ENCODE measurements around the gene TSR1.

TSR1 gene

DNA sequence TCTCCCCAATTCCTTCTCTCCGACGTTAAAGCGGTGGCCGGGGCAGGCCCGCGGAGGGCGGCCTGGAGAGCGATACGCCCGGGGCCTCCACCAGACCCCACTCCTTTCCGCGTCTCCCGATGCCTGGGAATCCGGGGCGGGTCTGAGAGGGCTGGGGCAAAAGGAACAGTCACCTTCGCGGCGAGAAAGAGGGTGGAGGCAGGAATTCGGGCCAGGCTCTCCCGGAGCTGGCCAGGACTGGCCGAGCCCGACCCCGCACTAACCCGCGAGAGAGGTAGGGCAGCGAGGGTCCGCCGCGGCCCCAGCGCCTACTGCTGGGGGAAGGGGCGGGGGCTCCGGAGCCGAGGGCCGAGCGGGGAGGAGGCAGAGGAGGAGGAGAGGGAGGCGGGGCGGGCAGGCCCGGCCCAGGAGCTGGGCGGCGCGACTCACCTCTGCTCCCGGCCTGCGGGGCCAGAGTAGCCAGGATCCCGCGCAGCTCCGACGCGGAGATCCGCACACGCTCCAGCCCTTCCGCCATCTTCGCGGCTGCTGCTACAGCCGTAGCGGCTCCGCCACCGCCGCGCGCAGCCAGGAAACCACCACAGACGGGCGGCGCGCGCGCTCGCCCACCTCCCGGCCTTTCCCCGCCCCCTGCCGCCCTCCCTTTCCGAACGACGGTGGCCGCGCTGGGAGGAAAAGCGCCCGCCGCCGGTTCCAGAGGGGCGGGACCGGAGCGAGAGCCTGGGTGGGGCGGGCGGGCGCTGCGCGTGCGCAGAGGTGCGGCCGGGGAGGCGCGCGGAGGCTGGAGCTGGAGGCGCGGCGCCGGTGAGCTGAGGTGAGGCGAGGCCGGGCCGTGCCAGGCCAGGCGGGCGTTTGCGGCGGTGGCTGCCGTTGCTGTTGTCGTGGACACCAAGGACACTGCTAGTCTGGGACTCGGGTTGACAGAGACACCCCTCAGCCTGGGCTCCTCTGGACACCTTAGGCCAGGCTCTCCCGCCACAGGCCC lies 32.8 kb downstream of the TSR1 start, which contains the start of the genes SMG6 and SRR:
TSS of gene SMG6 (minus strand) at position 582 of the 985 bp plus-strand sequence. CDS start at position 517, 65 bp downstream.
TSS of gene SRR (plus strand) at position 747 of the 985 bp plus-strand sequence. CDS start 11,611 bp downstream, outside the sequence.
- H3K4me1 ChIP-seq, result peaks cover 0 to 30% (median 16%) of the 10 kb centered on the region in 4 donors
- peak; percentile 87 to 95 for DNase-seq
- no peaks in the 10 kb centered on the region for H3K27me3 ChIP-seq
- intact Hi-C loops (cut with DNase I; ENCODE audit: low total_unique reads), result no loop called here
- peak within 1 kb of the TSS; percentile 74 to 87 for H3K27ac ChIP-seq
- H3K4me3 ChIP-seq, result peak within 1 kb of the TSS; percentile 68 to 83
- peaks cover 15 to 20% (median 18%) of the 10 kb centered on the region in 3 donors for H3K36me3 ChIP-seq
- TF ChIP-seq, protein P1, sequence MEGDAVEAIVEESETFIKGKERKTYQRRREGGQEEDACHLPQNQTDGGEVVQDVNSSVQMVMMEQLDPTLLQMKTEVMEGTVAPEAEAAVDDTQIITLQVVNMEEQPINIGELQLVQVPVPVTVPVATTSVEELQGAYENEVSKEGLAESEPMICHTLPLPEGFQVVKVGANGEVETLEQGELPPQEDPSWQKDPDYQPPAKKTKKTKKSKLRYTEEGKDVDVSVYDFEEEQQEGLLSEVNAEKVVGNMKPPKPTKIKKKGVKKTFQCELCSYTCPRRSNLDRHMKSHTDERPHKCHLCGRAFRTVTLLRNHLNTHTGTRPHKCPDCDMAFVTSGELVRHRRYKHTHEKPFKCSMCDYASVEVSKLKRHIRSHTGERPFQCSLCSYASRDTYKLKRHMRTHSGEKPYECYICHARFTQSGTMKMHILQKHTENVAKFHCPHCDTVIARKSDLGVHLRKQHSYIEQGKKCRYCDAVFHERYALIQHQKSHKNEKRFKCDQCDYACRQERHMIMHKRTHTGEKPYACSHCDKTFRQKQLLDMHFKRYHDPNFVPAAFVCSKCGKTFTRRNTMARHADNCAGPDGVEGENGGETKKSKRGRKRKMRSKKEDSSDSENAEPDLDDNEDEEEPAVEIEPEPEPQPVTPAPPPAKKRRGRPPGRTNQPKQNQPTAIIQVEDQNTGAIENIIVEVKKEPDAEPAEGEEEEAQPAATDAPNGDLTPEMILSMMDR (IDR thresholded peaks at IDR 0.05), result no peak
- H3K9me3 ChIP-seq, result no peaks in the 10 kb centered on the region

DNA sequence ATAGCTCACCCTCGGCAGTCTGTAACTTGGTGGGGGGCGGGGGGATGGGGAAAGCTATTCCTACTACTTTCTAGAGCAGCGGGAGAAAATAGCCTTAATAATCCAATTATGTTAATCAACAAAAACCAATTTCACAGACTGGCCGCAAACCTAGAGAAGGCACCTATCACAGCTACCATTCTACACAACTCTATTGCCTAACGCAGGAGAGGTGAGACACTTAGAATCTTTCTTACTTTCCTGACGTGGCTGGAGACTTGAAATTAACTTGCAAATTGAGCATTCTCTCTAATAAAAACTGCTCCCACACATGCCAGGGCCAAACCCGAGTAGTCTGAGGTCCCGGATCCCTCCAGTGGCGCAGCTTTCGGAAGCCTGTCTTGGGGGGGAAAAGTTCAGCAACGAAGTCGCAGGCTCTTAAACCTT lies 33.5 kb downstream of the TSR1 start:
- H3K4me1 ChIP-seq, result peaks cover 0 to 30% (median 16%) of the 10 kb centered on the region in 4 donors
- H3K9me3 ChIP-seq, result no peaks in the 10 kb centered on the region
- H3K36me3 ChIP-seq, result peaks cover 15 to 20% (median 18%) of the 10 kb centered on the region in 3 donors
- peak overlapping the region; percentile 74 to 87 for H3K27ac ChIP-seq
- TF ChIP-seq, protein P1 (IDR thresholded peaks at IDR 0.05), result no peak
- H3K27me3 ChIP-seq, result no peaks in the 10 kb centered on the region
- H3K4me3 ChIP-seq, result peak overlapping the region; percentile 68 to 83
- DNase-seq, result no peak
- intact Hi-C loops (cut with DNase I; ENCODE audit: low total_unique reads), result no loop called here

DNA sequence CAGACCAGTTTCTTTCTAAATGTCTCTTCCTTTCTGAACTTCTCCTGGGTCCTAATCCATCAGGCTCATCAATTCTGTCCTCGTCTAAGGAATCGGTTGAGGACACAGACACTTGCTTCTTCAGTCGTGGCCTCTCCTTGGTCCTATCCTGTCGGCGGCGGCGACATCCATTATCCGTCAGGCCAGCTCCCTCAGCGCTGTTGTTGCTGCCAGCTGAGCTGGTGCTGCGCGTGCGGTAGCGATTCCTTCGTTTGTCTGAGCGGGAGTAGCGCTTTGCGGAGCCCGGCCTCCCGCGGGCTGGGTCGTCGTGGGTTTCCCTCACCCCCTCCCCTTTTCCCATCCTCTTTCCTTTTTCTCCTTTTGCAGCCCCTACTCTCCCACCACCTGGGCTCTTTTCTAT lies 36.5 kb downstream of the TSR1 start:
- H3K36me3 ChIP-seq, result peaks cover 32 to 51% (median 40%) of the 10 kb centered on the region in 3 donors
- H3K4me3 ChIP-seq, result no peak overlapping the region
- H3K27me3 ChIP-seq, result no peaks in the 10 kb centered on the region
- intact Hi-C loops (cut with DNase I; ENCODE audit: low total_unique reads), result no loop called here
- no peaks in the 10 kb centered on the region for H3K9me3 ChIP-seq
- no peak overlapping the region for H3K27ac ChIP-seq
- TF ChIP-seq, protein P1 (IDR thresholded peaks at IDR 0.05), result no peak
- no peak for DNase-seq
- H3K4me1 ChIP-seq, result peaks cover 0 to 30% (median 16%) of the 10 kb centered on the region in 4 donors

DNA sequence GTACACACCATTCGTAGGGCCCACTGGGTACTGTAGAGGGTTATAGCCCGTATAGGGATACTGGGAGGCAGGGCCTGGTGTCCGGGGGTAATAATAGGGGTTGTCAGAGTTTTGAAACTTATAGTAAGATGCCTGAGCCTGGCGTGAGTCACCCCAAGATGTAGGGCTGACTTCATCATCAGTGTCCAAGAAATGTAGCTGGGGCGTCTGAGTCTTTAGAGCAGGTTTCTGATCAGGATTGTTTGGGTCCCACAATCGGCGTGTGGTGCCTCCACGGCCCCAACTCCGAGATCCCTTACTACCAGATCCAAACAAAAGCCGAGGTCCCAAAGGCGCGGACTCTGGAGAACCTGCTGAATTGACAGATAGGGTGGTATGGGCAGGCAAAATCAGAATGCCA lies 37.1 kb downstream of the TSR1 start:
- no peaks in the 10 kb centered on the region for H3K9me3 ChIP-seq
- H3K27ac ChIP-seq, result no peak overlapping the region
- no peaks in the 10 kb centered on the region for H3K27me3 ChIP-seq
- TF ChIP-seq, protein P1 (IDR thresholded peaks at IDR 0.05), result no peak
- no peak overlapping the region for H3K4me3 ChIP-seq
- no peak for DNase-seq
- intact Hi-C loops (cut with DNase I; ENCODE audit: low total_unique reads), result no loop called here
- H3K4me1 ChIP-seq, result peaks cover 0 to 25% (median 14%) of the 10 kb centered on the region in 4 donors
- H3K36me3 ChIP-seq, result peaks cover 32 to 57% (median 42%) of the 10 kb centered on the region in 3 donors

DNA sequence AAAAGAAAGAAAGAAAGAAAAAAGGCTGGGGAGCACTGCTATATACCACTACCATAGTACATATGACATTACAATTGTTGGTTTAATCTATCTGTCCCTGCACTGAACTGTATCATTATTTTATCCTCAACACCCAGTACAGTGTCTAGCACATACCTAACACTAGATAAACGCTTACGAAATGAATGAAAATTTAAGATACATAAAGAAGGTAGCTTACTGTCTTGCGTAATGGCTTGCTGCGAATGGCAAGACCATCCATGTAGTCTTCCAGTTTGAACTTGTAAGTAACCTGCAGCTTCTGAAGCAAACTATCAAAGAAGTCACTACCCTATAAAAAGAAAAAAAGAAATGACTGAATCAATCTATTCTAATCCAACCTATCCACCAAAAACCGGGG lies 39.2 kb downstream of the TSR1 start:
- peaks cover 40 to 78% (median 55%) of the 10 kb centered on the region in 3 donors for H3K36me3 ChIP-seq

More for the DNA sequence above, 39.2 kb downstream of the TSR1 start:
- H3K4me1 ChIP-seq, result peaks cover 0 to 16% (median 8%) of the 10 kb centered on the region in 4 donors
- H3K27ac ChIP-seq, result no peak overlapping the region
- H3K27me3 ChIP-seq, result no peaks in the 10 kb centered on the region
- H3K4me3 ChIP-seq, result no peak overlapping the region
- no peaks in the 10 kb centered on the region for H3K9me3 ChIP-seq
- intact Hi-C loops (cut with DNase I; ENCODE audit: low total_unique reads), result no loop called here
- no peak for DNase-seq
- TF ChIP-seq, protein P1 (IDR thresholded peaks at IDR 0.05), result no peak

Data from tibial artery (tissue), 4 donors.